SJSA1 (cell line): ENCODE data around the gene FBN1. TPM values are rescaled to one million over a fixed set of nuclear protein-coding genes. Genes with fewer than 3 reads are reported as not detected.

Source experiments
- DNase-seq, 2 experiments: peaks; one replicate each; pipeline ENCODE4 v3.0.0-alpha.2; 2015 to 2020; ENCODE audit warnings: low spot score in 2 of 2, low read depth in 1 of 2
- H3K27ac ChIP-seq: fragments of 250-450 bp; sonication (Bioruptor Pico); 2 replicates; pipeline ENCODE4 v1.5.1; 2020; ENCODE audit warnings: mild to moderate bottlenecking, moderate library complexity
- H3K27me3 ChIP-seq: fragments of 250-450 bp; sonication (Bioruptor Pico); replicated peaks from 2 replicates; pipeline ENCODE4 v1.5.1; 2020; ENCODE audit warnings: mild to moderate bottlenecking, moderate library complexity
- H3K36me3 ChIP-seq: fragments of 250-450 bp; sonication (Bioruptor Pico); 2 replicates; pipeline ENCODE4 v1.5.1; 2020; ENCODE audit warnings: mild to moderate bottlenecking
- H3K4me1 ChIP-seq: fragments of 250-450 bp; sonication (Bioruptor Pico); replicated peaks from 2 replicates; pipeline ENCODE4 v1.6.1; 2021; ENCODE audit warnings: mild to moderate bottlenecking
- H3K4me3 ChIP-seq: fragments of 250-450 bp; sonication (Bioruptor Pico); 2 replicates; pipeline ENCODE4 v1.5.1; 2020; ENCODE audit warnings: mild to moderate bottlenecking
- H3K9me3 ChIP-seq: fragments of 250-450 bp; sonication (Bioruptor Pico); replicated peaks from 2 replicates; pipeline ENCODE4 v1.5.1; 2020; ENCODE audit warnings: mild to moderate bottlenecking
- total RNA-seq: library from RNA; depleted of rRNA; stranded (reverse); fragments of >200 nt; shearing (Covaris generic); gene quantifications from 2 replicates; pipeline ENCODE4 v1.2.3, GENCODE V29; 2014

FBN1 gene
- total RNA-seq, 1 experiment from 2014 or later: 352 TPM

GRCh38 chr15:48643776-48644466 lies 1.6 kb downstream of the FBN1 start:
- peaks cover 63% of the 10 kb centered on the region for H3K36me3 ChIP-seq
- no peaks in the 10 kb centered on the region for H3K9me3 ChIP-seq
- peak in 1 of 2 experiments; percentile 51 for DNase-seq
- H3K4me1 ChIP-seq: peaks cover 58% of the 10 kb centered on the region
- peak overlapping the region; percentile 76 for H3K27ac ChIP-seq
- H3K4me3 ChIP-seq: peak overlapping the region; percentile 91
- H3K27me3 ChIP-seq: no peaks in the 10 kb centered on the region

GRCh38 chr15:48643206-48643605 lies 2.3 kb downstream of the FBN1 start:
- H3K36me3 ChIP-seq: peaks cover 70% of the 10 kb centered on the region
- no peak for DNase-seq
- H3K4me1 ChIP-seq: peaks cover 59% of the 10 kb centered on the region
- H3K4me3 ChIP-seq: peak overlapping the region; percentile 91
- H3K9me3 ChIP-seq: no peaks in the 10 kb centered on the region
- H3K27ac ChIP-seq: peak overlapping the region; percentile 22; the same call in 1 of the 2 replicates
- H3K27me3 ChIP-seq: no peaks in the 10 kb centered on the region

- Histone ChIP-seq H3K27ac (peak overlapping the region; percentile 22; the same call in 1 of the 2 replicates), H3K4me3 (peak overlapping the region; percentile 91), H3K4me1 (peaks cover 58% of the 10 kb centered on the region), H3K27me3 (no peaks in the 10 kb centered on the region), H3K36me3 (peaks cover 74% of the 10 kb centered on the region), H3K9me3 (no peaks in the 10 kb centered on the region)
- no peak for DNase-seq
Measured at GRCh38 chr15:48642795-48643194, 2.7 kb downstream of the FBN1 start.

GRCh38 chr15:48641416-48641815 lies 4.1 kb downstream of the FBN1 start:
- DNase-seq: peak in 1 of 2 experiments; percentile 50
- Histone ChIP-seq H3K4me3 (no peak overlapping the region), H3K36me3 (peaks cover 82% of the 10 kb centered on the region), H3K9me3 (no peaks in the 10 kb centered on the region), H3K4me1 (peaks cover 62% of the 10 kb centered on the region), H3K27ac (no peak overlapping the region), H3K27me3 (no peaks in the 10 kb centered on the region)

GRCh38 chr15:48638963-48639362 lies 6.5 kb downstream of the FBN1 start:
- Histone ChIP-seq H3K36me3 (peaks cover 80% of the 10 kb centered on the region), H3K27ac (no peak overlapping the region)
- no peak for DNase-seq

GRCh38 chr15:48637639-48638038 lies 7.9 kb downstream of the FBN1 start:
- Histone ChIP-seq H3K9me3 (no peaks in the 10 kb centered on the region), H3K27ac (peak overlapping the region; percentile 88), H3K36me3 (peaks cover 82% of the 10 kb centered on the region), H3K4me3 (no peak overlapping the region), H3K27me3 (no peaks in the 10 kb centered on the region), H3K4me1 (peaks cover 85% of the 10 kb centered on the region)
- no peak for DNase-seq

More at GRCh38 chr15:48638963-48639362, 6.5 kb downstream of the FBN1 start:
- Histone ChIP-seq H3K4me3 (no peak overlapping the region), H3K4me1 (peaks cover 81% of the 10 kb centered on the region), H3K9me3 (no peaks in the 10 kb centered on the region), H3K27me3 (no peaks in the 10 kb centered on the region)

GRCh38 chr15:48636511-48636910 lies 9.0 kb downstream of the FBN1 start:
- H3K27me3 ChIP-seq: no peaks in the 10 kb centered on the region
- H3K27ac ChIP-seq: peak overlapping the region; percentile 88
- H3K36me3 ChIP-seq: peaks cover 82% of the 10 kb centered on the region
- no peak overlapping the region for H3K4me3 ChIP-seq
- DNase-seq: peak; percentile 86 to 87
- peaks cover 85% of the 10 kb centered on the region for H3K4me1 ChIP-seq
- no peaks in the 10 kb centered on the region for H3K9me3 ChIP-seq

- no peaks in the 10 kb centered on the region for H3K27me3 ChIP-seq
- H3K9me3 ChIP-seq: no peaks in the 10 kb centered on the region
- no peak overlapping the region for H3K4me3 ChIP-seq
- peak in 1 of 2 experiments; percentile 56 for DNase-seq
- peak overlapping the region; percentile 88 for H3K27ac ChIP-seq
- H3K36me3 ChIP-seq: peaks cover 75% of the 10 kb centered on the region
- H3K4me1 ChIP-seq: peaks cover 84% of the 10 kb centered on the region
Measured at GRCh38 chr15:48634893-48635292, 10.6 kb downstream of the FBN1 start.

- peaks cover 86% of the 10 kb centered on the region for H3K4me1 ChIP-seq
- H3K27me3 ChIP-seq: no peaks in the 10 kb centered on the region
- peak overlapping the region; percentile 88; the same call in 1 of the 2 replicates for H3K27ac ChIP-seq
Measured at GRCh38 chr15:48634096-48634495, 11.4 kb downstream of the FBN1 start.

GRCh38 chr15:48632651-48633050 lies 12.9 kb downstream of the FBN1 start:
- H3K4me3 ChIP-seq: no peak overlapping the region
- no peaks in the 10 kb centered on the region for H3K27me3 ChIP-seq
- peaks cover 92% of the 10 kb centered on the region for H3K4me1 ChIP-seq
- DNase-seq: peak in 1 of 2 experiments; percentile 49
- peak overlapping the region; percentile 49 for H3K27ac ChIP-seq
- no peaks in the 10 kb centered on the region for H3K9me3 ChIP-seq
- H3K36me3 ChIP-seq: peaks cover 66% of the 10 kb centered on the region

More at GRCh38 chr15:48634096-48634495, 11.4 kb downstream of the FBN1 start:
- H3K4me3 ChIP-seq: no peak overlapping the region
- no peaks in the 10 kb centered on the region for H3K9me3 ChIP-seq
- DNase-seq: no peak
- H3K36me3 ChIP-seq: peaks cover 74% of the 10 kb centered on the region

GRCh38 chr15:48631176-48631770 lies 14.2 kb downstream of the FBN1 start:
- peaks cover 59% of the 10 kb centered on the region for H3K36me3 ChIP-seq
- no peak overlapping the region for H3K27ac ChIP-seq
- no peaks in the 10 kb centered on the region for H3K27me3 ChIP-seq
- no peak for DNase-seq
- H3K9me3 ChIP-seq: no peaks in the 10 kb centered on the region
- no peak overlapping the region for H3K4me3 ChIP-seq
- peaks cover 91% of the 10 kb centered on the region for H3K4me1 ChIP-seq

GRCh38 chr15:48630245-48630644 lies 15.3 kb downstream of the FBN1 start:
- Histone ChIP-seq H3K4me1 (peaks cover 88% of the 10 kb centered on the region), H3K27me3 (no peaks in the 10 kb centered on the region), H3K4me3 (no peak overlapping the region), H3K27ac (no peak overlapping the region), H3K9me3 (no peaks in the 10 kb centered on the region), H3K36me3 (peaks cover 50% of the 10 kb centered on the region)
- no peak for DNase-seq

- Histone ChIP-seq H3K27me3 (no peaks in the 10 kb centered on the region), H3K4me3 (no peak overlapping the region), H3K36me3 (peaks cover 50% of the 10 kb centered on the region), H3K9me3 (no peaks in the 10 kb centered on the region), H3K4me1 (peaks cover 83% of the 10 kb centered on the region), H3K27ac (peak overlapping the region; percentile 89)
- DNase-seq: peak; percentile 66 to 72
Measured at GRCh38 chr15:48628832-48629231, 16.7 kb downstream of the FBN1 start.

GRCh38 chr15:48627260-48627940 lies 18.1 kb downstream of the FBN1 start:
- no peaks in the 10 kb centered on the region for H3K27me3 ChIP-seq
- no peak overlapping the region for H3K4me3 ChIP-seq
- peaks cover 69% of the 10 kb centered on the region for H3K4me1 ChIP-seq
- peak overlapping the region; percentile 89 for H3K27ac ChIP-seq
- peak; percentile 85 to 89 for DNase-seq
- peaks cover 40% of the 10 kb centered on the region for H3K36me3 ChIP-seq
- no peaks in the 10 kb centered on the region for H3K9me3 ChIP-seq
